SKM-1 (cell line): ENCODE data around the gene ZBTB4.

Experiments used
- DNase-seq: peaks from one replicate; lab custom pipeline; 2025; ENCODE audit not compliant: unreplicated experiment; lab: John Stamatoyannopoulos, UW

Gene ZBTB4

GRCh38 chr17:7426203-7426863 lies 53.1 kb downstream of the ZBTB4 start:
- no peak for DNase-seq

- DNase-seq: no peak
Observed at GRCh38 chr17:7425756-7426155, 53.7 kb downstream of the ZBTB4 start.

- DNase-seq: no peak
Observed at GRCh38 chr17:7425316-7425715, 54.1 kb downstream of the ZBTB4 start, which contains the start of gene SPEM2. SPEM2 (plus strand) TSS chr17:7425616; CDS start chr17:7425689, 73 bp downstream.

- no peak for DNase-seq
Observed at GRCh38 chr17:7423679-7424078, 55.8 kb downstream of the ZBTB4 start.

GRCh38 chr17:7421186-7421585 lies 58.2 kb downstream of the ZBTB4 start:
- no peak for DNase-seq

- DNase-seq: no peak
Observed at GRCh38 chr17:7419819-7420610, 59.4 kb downstream of the ZBTB4 start, which contains the start of gene SPEM1. SPEM1 (plus strand) TSS chr17:7420324; CDS start chr17:7420385, 61 bp downstream.

GRCh38 chr17:7418472-7419152 lies 60.8 kb downstream of the ZBTB4 start:
- DNase-seq: no peak

GRCh38 chr17:7417056-7417655 lies 62.3 kb downstream of the ZBTB4 start:
- no peak for DNase-seq

- DNase-seq: no peak
Observed at GRCh38 chr17:7416323-7416722, 63.1 kb downstream of the ZBTB4 start.

- no peak for DNase-seq
Observed at GRCh38 chr17:7415784-7416183, 63.6 kb downstream of the ZBTB4 start.

- DNase-seq: no peak
Observed at GRCh38 chr17:7414837-7415236, 64.6 kb downstream of the ZBTB4 start.

- DNase-seq: no peak
Observed at GRCh38 chr17:7413346-7413985, 66.0 kb downstream of the ZBTB4 start.

GRCh38 chr17:7411427-7411750 lies 68.0 kb downstream of the ZBTB4 start:
- no peak for DNase-seq

- DNase-seq: no peak
Observed at GRCh38 chr17:7410634-7411426, 68.6 kb downstream of the ZBTB4 start.

GRCh38 chr17:7409716-7410115 lies 69.7 kb downstream of the ZBTB4 start:
- no peak for DNase-seq
